ENCODE data around the gene MRPS15.

MRPS15 gene

GRCh38 chr1:36463803-36464604 is at the start of gene MRPS15 (continued):
- TF ChIP-seq ZBTB7A (tag by site-specific recombination; IDR thresholded peaks at IDR 0.05; ENCODE audit: low read depth), result no peak; the same call in 1 of the 2 replicates
- no peak for TF ChIP-seq ZNF473 (tag by site-specific recombination; IDR thresholded peaks at IDR 0.05)
- TF ChIP-seq TRIM28 (IDR thresholded peaks at IDR 0.05; ENCODE audit: borderline replicate concordance, low read length), result peak; percentile 45; the same call in 1 of the 2 replicates
- TF ChIP-seq ZNF544 (tag by site-specific recombination; IDR thresholded peaks at IDR 0.05), result no peak
- TF ChIP-seq MZF1 (tag by site-specific recombination; IDR thresholded peaks at IDR 0.05; ENCODE audit: borderline replicate concordance), result no peak; the same call in 1 of the 2 replicates
- no peak for TF ChIP-seq ZNF292 (tag by site-specific recombination; IDR thresholded peaks at IDR 0.05; ENCODE audit: borderline replicate concordance, low read depth)
- TF ChIP-seq ZNF10 (tag by site-specific recombination; IDR thresholded peaks at IDR 0.05), result 0 out of 2 replicates have a peak, but pooled peaks have one; percentile 40
- peak; percentile 99 for TF ChIP-seq ZEB2 (tag by site-specific recombination; IDR thresholded peaks at IDR 0.05)
- TF ChIP-seq ZNF521 (tag by site-specific recombination; IDR thresholded peaks at IDR 0.05), result no peak
- TF ChIP-seq ZNF211 (tag by site-specific recombination; IDR thresholded peaks at IDR 0.05; ENCODE audit: low read depth), result no peak
- no peak for TF ChIP-seq ZNF274 (IDR thresholded peaks at IDR 0.05; ENCODE audit: low read length)
- no peak for TF ChIP-seq ZNF274 (tag by site-specific recombination; IDR thresholded peaks at IDR 0.05; ENCODE audit: borderline replicate concordance)
- TF ChIP-seq ZSCAN23 (tag by site-specific recombination; IDR thresholded peaks at IDR 0.05), result peak; percentile 7; the same call in 1 of the 2 replicates
- TF ChIP-seq WT1 (tag by site-specific recombination; IDR thresholded peaks at IDR 0.05), result no peak; the same call in 1 of the 2 replicates
- TF ChIP-seq ZNF26 (tag by site-specific recombination; IDR thresholded peaks at IDR 0.05), result no peak
- peak; percentile 83 for TF ChIP-seq ZFP69B (tag by site-specific recombination; IDR thresholded peaks at IDR 0.05)
- TF ChIP-seq ZBTB11 (tag by site-specific recombination; conservative IDR thresholded peaks at IDR 0.05; ENCODE audit: low read depth), result peak; percentile 63
- no peak for TF ChIP-seq ZNF16 (tag by site-specific recombination; IDR thresholded peaks at IDR 0.05; ENCODE audit: low read depth)
- TF ChIP-seq ZBTB10 (tag by site-specific recombination; IDR thresholded peaks at IDR 0.05), result peak; percentile 85
- peak; percentile 99 for TF ChIP-seq YY1 (tag by site-specific recombination; IDR thresholded peaks at IDR 0.05)
- no peak for TF ChIP-seq ZNF23 (tag by site-specific recombination; IDR thresholded peaks at IDR 0.05; ENCODE audit: borderline replicate concordance)
- TF ChIP-seq ZNF639 (tag by site-specific recombination; IDR thresholded peaks at IDR 0.05), result peak; percentile 99
- peak; percentile 69; the same call in 1 of the 2 replicates for TF ChIP-seq PRDM4 (tag by site-specific recombination; IDR thresholded peaks at IDR 0.05)
- peak; percentile 23; the same call in 1 of the 2 replicates for TF ChIP-seq ZNF146 (tag by site-specific recombination; IDR thresholded peaks at IDR 0.05)
- TF ChIP-seq BCL11B (tag by site-specific recombination; IDR thresholded peaks at IDR 0.05; ENCODE audit: low read depth), result no peak
- peak; percentile 59 for TF ChIP-seq KLF7 (tag by site-specific recombination; IDR thresholded peaks at IDR 0.05; ENCODE audit: borderline replicate concordance)
- TF ChIP-seq ZBTB48 (tag by site-specific recombination; IDR thresholded peaks at IDR 0.05), result peak; percentile 44; the same call in 1 of the 2 replicates
- peak; percentile 100 for TF ChIP-seq YY2 (tag by site-specific recombination; IDR thresholded peaks at IDR 0.05)
